GM21423 (cell line): Measurements from ENCODE around the gene TREML1.
"Not testable (repeated sequence)": the region's sequence is repeated elsewhere in the genome, so short reads cannot be mapped to it uniquely, and the experiment has no call there.

Source experiments
- ATAC-seq: cut with Tn5 transposase; IDR thresholded peaks from one replicate; pipeline ENCODE4 v1.9.1; 2021; ENCODE audit warnings: mild to moderate bottlenecking, moderate library complexity; ENCODE audit not compliant: unreplicated experiment

TREML1 gene

GRCh38 chr6:41153992-41154625 is at the start of gene TREML1:
TREML1 (minus strand) TSS chr6:41154347; CDS start chr6:41154288, 59 bp downstream.
- ATAC-seq = no peak

- ATAC-seq = no peak
Measured at GRCh38 chr6:41201764-41202173, 47.6 kb upstream of the TREML1 start.

- ATAC-seq = peak; percentile 43
Measured at GRCh38 chr6:41200901-41201763, 47.0 kb upstream of the TREML1 start, which contains the start of gene TREML2. TREML2 (minus strand) TSS chr6:41201149; CDS start chr6:41201008, 141 bp downstream.

GRCh38 chr6:41200296-41200900 is 46.3 kb upstream of the TREML1 start:
- peak; percentile 27 for ATAC-seq

GRCh38 chr6:41199552-41200246 is 45.6 kb upstream of the TREML1 start:
- peak; percentile 41 for ATAC-seq

GRCh38 chr6:41197234-41197633 is 43.1 kb upstream of the TREML1 start:
- no peak for ATAC-seq

- no peak for ATAC-seq
Measured at GRCh38 chr6:41194386-41194785, 40.2 kb upstream of the TREML1 start.

GRCh38 chr6:41193884-41194283 is 39.7 kb upstream of the TREML1 start:
- ATAC-seq = no peak

GRCh38 chr6:41193171-41193734 is 39.1 kb upstream of the TREML1 start:
- no peak for ATAC-seq

- no peak for ATAC-seq
Measured at GRCh38 chr6:41191569-41191968, 37.4 kb upstream of the TREML1 start.

- no peak for ATAC-seq
Measured at GRCh38 chr6:41190791-41191190, 36.6 kb upstream of the TREML1 start.

- ATAC-seq = no peak
Measured at GRCh38 chr6:41189967-41190366, 35.8 kb upstream of the TREML1 start.

GRCh38 chr6:41189046-41189445 is 34.9 kb upstream of the TREML1 start:
- ATAC-seq = not testable (repeated sequence)

- no peak for ATAC-seq
Measured at GRCh38 chr6:41187924-41188886, 34.1 kb upstream of the TREML1 start.

- no peak for ATAC-seq
Measured at GRCh38 chr6:41186031-41186562, 31.9 kb upstream of the TREML1 start.

GRCh38 chr6:41184761-41185160 is 30.6 kb upstream of the TREML1 start:
- no peak for ATAC-seq

GRCh38 chr6:41182069-41183034 is 28.2 kb upstream of the TREML1 start:
- ATAC-seq = no peak

GRCh38 chr6:41181566-41181965 is 27.4 kb upstream of the TREML1 start:
- no peak for ATAC-seq
